Choroid plexus epithelial cell (primary cell): Measurements from ENCODE around the gene ENOSF1.

Experiments
- DNase-seq: peaks from one replicate; pipeline ENCODE4 v3.0.0-alpha.2; 2010; ENCODE audit warnings: low read depth
- H3K4me3 ChIP-seq: 2 replicates; pipeline ENCODE4 v1.5.1; 2011; ENCODE audit warnings: low read depth, mild to moderate bottlenecking, control low read depth, low read length, moderate library complexity
- TF ChIP-seq, protein P1 (sequence below): conservative IDR thresholded peaks from 2 replicates; pipeline ENCODE4 v1.5.1; 2011; ENCODE audit warnings: low read depth, mild to moderate bottlenecking, control low read depth, inconsistent platforms, low read length, moderate library complexity

Gene ENOSF1

GRCh38 chr18:675307-675706 lies 37.1 kb downstream of the ENOSF1 start:
- TF ChIP-seq, protein P1, sequence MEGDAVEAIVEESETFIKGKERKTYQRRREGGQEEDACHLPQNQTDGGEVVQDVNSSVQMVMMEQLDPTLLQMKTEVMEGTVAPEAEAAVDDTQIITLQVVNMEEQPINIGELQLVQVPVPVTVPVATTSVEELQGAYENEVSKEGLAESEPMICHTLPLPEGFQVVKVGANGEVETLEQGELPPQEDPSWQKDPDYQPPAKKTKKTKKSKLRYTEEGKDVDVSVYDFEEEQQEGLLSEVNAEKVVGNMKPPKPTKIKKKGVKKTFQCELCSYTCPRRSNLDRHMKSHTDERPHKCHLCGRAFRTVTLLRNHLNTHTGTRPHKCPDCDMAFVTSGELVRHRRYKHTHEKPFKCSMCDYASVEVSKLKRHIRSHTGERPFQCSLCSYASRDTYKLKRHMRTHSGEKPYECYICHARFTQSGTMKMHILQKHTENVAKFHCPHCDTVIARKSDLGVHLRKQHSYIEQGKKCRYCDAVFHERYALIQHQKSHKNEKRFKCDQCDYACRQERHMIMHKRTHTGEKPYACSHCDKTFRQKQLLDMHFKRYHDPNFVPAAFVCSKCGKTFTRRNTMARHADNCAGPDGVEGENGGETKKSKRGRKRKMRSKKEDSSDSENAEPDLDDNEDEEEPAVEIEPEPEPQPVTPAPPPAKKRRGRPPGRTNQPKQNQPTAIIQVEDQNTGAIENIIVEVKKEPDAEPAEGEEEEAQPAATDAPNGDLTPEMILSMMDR = no peak
- no peak for DNase-seq

DNA sequence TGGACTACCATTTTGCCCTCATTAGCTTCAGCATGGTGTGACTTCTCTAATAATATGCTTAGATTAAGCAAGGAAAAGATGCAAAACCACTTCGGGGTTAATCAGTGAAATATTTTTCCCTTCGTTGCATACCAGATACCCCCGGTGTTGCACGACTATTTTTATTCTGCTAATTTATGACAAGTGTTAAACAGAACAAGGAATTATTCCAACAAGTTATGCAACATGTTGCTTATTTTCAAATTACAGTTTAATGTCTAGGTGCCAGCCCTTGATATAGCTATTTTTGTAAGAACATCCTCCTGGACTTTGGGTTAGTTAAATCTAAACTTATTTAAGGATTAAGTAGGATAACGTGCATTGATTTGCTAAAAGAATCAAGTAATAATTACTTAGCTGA lies 38.7 kb downstream of the ENOSF1 start:
- TF ChIP-seq, protein P1 = no peak
- H3K4me3 ChIP-seq = no peak overlapping the region
- no peak for DNase-seq

More at GRCh38 chr18:675307-675706, 37.1 kb downstream of the ENOSF1 start:
- no peak overlapping the region for H3K4me3 ChIP-seq

- DNase-seq = no peak
- TF ChIP-seq, protein P1 = no peak
- H3K4me3 ChIP-seq = no peak overlapping the region
Observed at GRCh38 chr18:673317-673716, 39.1 kb downstream of the ENOSF1 start.

DNA sequence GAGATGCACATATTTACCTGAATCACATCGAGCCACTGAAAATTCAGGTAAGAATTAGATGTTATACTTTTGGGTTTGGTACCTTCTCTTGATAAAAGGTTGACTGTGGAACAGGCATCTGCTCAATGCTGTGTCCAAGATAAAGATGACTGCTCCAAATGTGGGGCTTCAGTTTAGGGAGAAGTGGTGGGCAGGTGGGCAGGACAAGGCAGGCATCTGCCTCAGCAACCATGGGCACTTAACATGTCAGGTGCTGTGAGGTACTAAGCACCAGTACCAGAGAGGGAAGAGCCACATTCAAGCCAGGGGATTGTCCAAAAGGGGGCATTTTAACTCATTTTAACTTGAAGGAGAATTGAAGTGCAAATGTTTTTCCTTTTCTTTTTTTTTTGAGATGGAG lies 41.0 kb downstream of the ENOSF1 start:
- no peak for DNase-seq
- H3K4me3 ChIP-seq = no peak overlapping the region
- TF ChIP-seq, protein P1 = no peak

- H3K4me3 ChIP-seq = no peak overlapping the region
- DNase-seq = no peak
- TF ChIP-seq, protein P1 = no peak
Observed at GRCh38 chr18:670522-670921, 41.9 kb downstream of the ENOSF1 start.

- DNase-seq = no peak
- H3K4me3 ChIP-seq = no peak overlapping the region
- TF ChIP-seq, protein P1 = no peak
Observed at GRCh38 chr18:669077-669476, 43.4 kb downstream of the ENOSF1 start.

GRCh38 chr18:668260-668659 lies 44.2 kb downstream of the ENOSF1 start:
- no peak for DNase-seq
- TF ChIP-seq, protein P1 = no peak
- no peak overlapping the region for H3K4me3 ChIP-seq
